Fibroblast of skin of left biceps (primary cell): ENCODE measurements around the gene ADAD2.
A peak's percentile ranks its signal among the peaks of the same experiment; 100 is the strongest.

Experiments
- DNase-seq, 2 experiments: peaks; one replicate each; pipeline ENCODE4 v3.0.0-alpha.2; 2013; ENCODE audit warnings: low read depth in 2 of 2

ADAD2 gene

DNA sequence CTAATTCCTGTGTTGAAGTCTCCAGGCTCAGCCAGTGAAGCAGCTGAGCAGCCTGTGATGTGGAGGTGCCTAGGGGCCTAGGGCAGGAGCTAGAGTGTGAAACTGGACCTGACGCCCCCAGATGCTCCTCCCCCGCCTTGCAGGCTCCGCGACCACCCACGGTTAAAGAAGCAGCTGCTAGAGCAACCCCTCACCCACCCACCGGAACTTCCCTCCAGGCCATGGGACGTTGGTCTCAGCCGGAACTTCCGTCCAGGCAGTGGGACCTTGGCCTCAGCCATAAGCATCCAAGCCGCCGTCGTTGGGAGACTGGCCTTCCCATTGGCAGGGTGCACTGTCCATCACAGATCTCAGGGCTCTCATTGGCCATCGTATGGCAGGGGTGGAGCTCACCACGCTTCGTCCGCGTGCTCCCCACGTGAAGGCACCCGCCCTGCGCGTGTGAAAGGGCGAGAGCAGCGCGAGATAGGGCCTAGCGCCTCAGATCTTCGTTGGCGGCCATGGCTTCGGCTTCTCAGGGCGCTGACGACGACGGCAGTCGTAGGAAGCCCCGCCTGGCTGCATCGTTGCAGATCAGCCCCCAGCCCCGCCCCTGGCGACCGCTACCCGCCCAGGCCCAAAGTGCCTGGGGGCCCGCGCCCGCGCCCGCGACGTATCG, at the start of gene ADAD2:
Gene ADAD2 (plus strand): TSS at position 427 of the 658 bp plus-strand sequence. CDS start 74 bp downstream, at position 501.
- no peak for DNase-seq

DNA sequence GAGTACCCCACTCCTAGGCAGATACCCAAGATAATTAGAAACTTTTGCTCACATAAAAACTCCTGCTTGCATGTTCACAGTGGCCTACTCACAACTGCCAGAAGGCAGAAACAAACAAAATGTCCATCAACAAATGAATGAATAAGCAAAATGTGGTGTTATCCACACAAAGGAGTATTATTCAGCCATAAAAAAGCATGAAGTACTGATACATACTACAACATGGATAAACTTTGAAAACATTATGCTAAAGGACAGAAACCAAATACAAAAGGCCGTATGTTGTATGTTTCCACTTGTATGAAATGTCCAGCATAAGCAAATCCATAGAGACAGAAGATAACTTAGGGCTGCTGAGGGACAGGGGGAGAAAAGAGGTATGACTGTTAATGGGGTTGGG, 47.9 kb upstream of the ADAD2 start:
- DNase-seq = no peak

DNA sequence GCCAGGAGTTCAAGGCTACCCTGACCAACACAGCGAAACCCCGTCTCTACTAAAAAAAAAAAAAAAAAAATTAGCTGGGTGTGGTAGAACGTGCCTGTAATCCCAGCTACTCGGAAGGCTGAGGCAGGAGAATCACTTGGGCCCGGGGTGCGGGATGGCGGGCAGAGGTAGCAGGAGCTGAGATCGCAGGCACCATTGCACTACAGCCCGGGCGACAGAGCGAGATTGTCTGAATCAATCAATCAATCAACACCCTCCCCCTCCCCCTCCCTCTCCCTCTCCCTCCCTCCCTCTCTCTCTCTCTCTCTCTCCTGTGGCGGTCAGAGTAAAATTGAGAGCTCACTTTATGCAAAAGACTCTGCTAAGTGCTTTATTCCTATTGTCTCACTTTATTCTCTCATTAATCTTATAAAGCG, 47.2 kb upstream of the ADAD2 start:
- no peak for DNase-seq

DNA sequence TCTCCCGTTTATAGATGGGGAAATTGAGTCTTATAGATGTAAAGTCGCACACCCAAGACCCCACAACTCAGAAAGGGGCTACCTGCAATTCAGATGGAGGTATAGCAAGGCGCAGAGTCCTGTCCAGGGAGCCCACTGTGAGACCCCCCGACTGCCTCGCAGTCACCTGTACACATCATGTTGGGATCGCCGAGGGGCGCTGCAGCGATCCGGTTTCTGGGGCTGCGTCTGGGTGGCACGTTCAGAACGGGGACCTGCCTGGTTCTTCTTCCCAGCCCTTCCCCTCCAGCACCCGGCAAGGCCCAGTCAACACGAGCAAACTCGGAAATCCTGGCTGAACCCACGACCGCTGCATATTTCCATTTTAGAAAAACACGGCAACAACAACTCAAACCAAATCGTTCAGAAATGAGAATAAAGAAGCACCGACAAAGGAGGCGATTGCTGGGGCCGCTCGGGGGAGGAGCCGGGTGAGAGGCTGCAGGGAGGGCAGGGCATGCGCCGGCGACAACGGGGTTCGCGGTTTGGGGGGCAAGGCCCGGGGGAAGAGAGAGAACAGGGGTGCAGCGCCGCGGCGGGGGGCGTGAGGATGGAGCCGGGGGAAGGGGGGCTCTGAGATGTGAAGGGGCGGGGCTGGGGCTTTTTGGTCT, 46.6 kb upstream of the ADAD2 start:
- no peak for DNase-seq

DNA sequence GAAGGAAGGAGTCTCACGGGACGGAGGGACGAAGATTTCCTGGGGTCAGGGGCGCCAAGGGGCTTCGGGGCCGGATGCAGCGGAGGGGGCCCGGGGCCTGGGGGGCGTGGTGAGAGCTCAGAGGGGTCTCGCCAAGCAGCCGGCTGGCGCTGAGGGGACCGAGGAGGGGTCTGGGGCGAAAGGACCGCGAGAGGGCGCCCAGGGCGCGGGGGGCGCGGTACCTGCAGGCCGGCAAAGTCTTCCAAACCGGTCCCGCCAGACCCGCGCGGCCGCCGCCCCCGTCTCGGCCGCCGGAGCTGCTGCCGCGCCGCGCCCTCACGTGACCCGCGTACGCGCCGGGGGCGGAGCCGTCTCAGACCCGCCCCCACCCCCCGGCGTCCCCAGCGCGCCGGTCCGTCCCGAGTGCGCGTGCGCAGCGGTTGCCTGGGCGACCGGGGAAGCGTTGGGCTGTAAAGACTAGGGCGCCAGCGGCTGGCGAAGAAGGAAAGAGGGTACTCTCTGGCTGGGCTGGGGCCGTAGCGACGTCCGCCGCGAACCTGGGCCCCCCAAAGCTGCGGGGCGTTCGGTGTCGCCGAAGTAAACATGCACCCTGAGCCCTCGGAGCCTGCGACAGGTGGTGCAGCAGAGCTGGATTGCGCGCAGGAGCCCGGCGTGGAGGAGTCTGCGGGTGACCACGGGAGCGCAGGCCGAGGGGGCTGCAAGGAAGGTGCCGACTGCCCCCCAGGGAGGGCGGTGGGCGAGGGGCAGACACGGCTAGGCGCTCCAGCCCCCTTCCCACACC, 45.9 kb upstream of the ADAD2 start, which contains the start of the genes DNAAF1 and HSDL1:
Gene DNAAF1 (plus strand): TSS at position 450 of the 781 bp plus-strand sequence. CDS start 133 bp downstream, at position 583.
Gene HSDL1 (minus strand): TSS at position 319 of the 781 bp plus-strand sequence. CDS start 13,856 bp downstream, outside the sequence.
- DNase-seq = peak; percentile 51

DNA sequence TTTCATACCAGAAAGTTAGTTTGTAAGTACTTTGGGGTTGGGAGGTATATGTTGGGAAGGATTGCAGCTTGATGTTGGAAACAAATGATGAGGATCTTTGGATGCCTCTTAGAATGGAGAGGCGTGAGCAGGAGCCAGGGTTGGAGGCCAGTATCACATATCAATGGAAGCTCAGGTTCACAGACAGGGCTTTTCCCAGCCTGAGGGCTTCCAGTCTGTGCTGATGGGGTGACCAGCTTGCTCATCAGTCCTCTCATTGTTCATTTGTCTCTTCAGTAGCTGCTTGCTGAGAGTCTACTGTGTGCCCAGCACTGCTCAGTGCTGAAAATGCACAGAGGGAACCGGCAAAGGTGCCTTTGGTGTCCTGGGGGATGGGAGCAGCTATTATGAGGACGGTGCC, 40.0 kb upstream of the ADAD2 start:
- DNase-seq = no peak

DNA sequence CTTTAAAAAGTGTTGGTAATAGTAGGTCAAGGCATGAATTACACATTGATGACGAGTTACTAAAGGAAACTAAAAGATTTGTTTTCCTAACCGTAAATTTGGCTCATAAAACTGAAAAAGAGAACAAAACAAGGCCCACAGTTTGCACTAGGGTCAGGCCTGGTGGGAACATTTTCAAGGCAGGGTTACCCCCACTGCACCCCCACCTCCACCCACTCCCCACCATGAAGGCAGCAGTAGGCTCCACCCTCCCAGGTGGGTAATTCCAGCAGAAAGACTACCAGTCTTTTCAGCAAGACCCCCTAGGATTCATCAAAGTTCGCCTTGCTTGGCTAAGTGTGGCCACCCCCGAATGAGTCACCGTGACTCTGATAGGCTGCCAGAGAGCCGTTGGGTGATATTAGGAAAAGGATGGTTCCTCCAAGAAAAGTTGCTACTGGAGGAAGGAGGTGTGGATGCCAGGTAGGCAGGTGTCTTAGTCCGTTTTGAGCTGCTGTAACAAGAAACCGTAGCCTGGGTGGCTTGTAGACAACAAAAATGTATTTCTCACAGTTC, 37.2 kb upstream of the ADAD2 start:
- no peak for DNase-seq

DNA sequence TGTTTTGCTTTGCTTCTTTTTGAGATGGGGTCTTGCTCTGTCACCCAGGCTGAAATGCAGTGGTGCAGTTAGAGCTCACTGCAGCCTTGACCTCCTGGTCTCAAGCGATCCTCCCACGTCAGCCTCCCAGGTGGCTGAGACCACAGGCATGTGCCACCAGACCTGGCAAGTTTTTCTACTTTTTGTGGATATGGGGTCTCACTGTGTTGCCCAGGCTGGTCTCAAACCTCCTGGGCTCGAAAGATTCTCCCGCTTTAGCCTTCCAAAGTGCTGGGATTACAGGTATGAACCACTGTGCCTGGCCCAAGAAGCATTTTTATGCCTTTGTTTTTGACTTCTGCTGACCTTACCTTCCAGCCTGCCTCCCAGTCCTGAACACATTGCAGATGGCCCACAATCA, 35.7 kb upstream of the ADAD2 start:
- DNase-seq = no peak

DNA sequence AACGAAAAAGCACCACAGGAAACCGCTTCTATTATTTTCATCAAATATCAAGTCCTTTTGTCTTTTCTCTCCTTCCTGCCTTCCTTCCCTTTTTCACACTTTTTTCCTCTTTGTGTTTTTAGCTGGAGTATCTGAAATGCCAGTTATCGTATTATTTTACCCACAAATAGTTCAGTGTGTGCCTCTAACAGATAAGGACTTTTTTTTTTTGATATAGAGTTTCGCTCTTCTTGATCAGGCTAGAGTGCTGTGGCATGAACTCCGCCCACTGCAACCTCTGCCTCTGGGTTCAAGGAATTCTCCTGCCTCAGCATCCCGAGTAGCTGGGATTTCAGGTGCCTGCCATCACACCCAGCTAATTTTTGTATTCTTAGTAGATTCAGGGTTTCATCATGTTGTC, 35.2 kb upstream of the ADAD2 start:
- no peak for DNase-seq

DNA sequence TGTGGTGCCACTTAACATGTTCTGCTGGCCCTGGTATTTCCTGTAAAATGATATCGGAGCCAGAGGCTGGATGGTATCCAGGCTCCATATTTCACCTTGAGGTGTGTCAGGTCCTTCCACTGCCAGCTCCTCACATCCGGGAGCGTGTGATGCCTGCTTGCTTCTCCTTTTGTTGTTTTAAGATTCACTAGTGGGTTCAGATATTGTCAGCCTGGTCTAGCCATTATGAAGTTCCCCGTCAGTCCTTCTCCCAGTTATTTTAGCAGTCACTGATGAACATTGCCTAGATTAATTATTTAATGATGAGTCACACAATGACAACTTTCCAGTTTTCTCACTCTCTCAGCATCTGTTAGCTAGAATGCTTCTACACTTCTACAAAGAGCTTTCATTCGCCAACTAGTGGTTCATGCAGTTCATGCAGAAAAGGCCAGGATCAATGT, 34.6 kb upstream of the ADAD2 start:
- no peak for DNase-seq

DNA sequence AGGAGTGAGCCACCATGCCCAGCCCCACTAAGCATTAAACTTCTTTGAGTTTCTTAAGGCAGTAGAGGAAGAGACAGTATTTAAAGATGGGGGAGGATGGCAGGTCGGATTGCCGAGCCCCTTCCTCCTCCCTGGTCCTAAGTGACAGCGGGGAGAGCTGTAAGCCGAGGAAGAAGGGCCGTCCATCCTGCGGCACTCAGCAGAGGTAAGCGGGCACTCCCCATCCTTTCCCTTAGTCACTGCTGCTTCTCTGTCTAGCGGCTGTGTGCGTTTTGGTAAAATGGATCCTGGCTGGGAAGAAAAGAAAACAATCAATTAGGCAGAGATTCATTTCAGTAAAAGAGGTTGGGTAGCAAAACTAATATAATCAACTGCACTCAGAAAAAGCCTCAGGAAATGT, 31.9 kb upstream of the ADAD2 start:
- DNase-seq = no peak

DNA sequence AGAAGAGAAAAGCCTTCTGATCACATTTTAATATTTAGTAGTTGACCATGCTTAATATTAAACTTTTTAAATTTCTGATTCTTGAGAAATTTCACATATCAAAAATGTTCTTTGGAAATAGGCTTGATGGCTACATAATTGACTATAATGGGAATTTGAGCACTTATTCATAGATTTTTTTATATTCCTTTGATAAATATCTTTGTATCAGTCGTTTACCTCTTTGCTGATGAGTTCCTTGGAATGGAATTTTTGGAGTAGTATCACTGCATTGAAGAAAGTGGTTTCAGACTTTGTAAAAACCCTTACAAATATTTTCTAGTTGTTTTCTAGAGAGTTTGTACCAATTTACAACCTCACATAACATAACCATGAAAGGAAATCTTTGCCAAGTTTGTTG, 31.2 kb upstream of the ADAD2 start:
- no peak for DNase-seq

DNA sequence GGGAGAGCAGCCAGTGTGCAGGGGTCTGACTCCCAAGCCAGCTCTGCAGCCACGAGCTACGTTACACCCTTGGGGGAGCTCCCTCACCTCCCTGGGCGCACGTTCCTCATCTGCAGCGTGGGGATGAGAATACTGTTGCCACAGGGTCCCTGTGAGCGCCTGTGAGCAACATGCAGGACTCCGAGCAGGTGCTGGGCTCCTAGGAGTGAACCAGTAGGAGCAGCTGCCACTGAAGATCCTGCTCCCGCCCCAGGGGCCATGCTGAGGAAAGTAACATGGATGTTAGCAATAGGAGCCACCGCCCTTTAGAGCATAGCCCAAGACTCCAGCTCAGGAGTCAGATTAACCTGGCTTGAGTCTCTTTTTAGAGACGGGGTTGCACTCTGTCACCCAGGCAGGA, 29.9 kb upstream of the ADAD2 start:
- DNase-seq = no peak

DNA sequence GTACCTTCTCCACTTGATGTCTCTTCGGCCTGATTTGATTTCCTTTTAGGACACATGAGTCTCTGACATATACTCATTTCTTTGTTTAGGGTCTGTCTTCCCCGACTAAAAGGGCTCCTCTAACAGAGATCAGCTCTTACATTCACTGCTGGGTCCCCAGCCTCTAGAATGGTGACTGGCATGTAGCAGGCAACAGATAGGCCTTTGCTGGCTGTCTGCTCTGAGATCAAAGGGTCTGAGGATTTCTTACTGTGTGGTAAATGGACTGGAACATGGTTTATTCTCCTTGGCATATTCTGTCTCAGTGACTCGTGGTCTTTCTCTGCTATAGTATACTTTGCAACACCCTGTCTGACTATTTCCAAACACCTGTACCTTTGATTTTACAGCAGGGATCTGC, 29.2 kb upstream of the ADAD2 start:
- DNase-seq = no peak

DNA sequence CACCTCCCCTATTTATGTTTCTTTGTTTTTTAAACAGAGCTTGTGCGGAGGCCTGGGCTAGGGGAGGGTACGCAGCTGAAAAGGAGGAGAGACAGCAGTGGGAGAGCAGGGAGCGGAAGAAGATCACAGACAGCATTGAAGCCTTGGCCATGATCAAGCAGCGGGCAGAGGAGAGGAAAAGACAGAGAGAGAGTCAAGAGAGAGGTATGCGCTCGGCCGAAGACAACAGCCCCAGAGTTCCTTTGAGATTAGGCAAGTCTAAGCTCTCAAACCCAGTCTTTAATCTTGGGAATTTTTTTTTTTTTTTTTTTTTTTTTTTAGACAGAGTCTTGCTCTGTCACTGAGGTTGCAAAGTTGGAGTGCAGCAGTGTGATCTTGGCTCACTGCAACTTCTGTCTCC, 25.2 kb upstream of the ADAD2 start:
- no peak for DNase-seq

DNA sequence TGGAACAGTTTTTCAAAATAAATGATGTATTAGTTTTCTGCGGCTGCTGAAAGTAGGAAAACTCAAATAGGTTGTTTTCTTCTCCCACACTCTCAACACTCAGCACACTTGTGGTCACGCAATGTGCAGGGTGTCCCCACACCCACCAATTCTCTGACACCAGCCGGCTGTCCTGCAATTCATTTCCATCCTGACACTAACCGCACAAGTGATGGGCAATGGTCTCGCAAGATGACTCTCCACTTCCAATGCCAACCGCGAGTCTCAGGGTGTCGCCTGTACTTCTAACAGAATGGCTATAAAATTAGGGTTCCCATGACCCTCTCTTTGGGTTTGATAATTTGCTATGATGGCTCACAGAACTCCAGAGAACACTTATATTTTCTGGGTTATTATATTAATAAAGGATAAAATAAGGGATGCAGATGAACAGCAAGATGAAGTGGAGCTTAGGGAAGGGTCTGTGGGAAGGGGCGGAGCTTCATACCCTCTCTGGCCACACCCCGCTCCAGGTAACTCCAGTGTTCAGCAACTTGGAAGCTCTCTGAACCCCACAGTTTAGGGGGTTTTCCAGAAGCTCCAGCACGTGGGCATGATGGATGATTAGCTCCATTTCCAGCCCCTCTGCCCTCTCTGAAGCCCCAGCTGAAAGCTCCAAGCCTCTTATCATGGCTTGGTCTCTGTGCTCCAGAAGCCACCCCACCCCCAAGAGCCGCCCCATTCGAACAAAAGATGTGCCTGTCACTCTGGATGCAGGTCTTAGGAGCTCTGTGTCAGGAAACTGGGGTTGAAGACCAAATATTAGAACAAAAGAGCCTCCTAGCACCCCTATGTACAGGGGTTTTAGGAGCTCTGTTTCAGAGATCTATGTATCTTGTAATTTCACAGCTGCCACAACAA, 23.9 kb upstream of the ADAD2 start:
- no peak for DNase-seq

DNA sequence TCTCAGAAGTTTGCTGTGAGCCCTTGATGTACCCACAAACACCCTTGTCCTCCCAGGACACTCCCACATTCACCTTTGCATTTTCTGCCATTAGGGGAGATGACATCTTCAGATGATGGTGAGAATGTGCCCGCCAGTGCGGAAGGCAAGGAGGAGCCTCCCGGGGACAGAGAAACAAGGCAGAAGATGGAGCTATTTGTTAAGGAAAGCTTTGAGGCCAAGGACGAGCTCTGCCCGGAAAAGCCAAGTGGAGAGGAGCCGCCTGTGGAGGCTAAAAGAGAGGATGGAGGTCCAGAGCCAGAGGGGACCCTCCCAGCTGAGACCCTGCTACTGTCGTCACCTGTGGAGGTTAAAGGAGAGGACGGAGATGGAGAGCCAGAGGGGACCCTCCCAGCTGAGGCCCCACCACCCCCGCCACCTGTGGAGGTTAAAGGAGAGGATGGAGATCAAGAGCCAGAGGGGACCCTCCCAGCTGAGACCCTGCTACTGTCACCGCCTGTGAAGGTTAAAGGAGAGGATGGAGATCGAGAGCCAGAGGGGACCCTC, 21.1 kb upstream of the ADAD2 start:
- DNase-seq = no peak

DNA sequence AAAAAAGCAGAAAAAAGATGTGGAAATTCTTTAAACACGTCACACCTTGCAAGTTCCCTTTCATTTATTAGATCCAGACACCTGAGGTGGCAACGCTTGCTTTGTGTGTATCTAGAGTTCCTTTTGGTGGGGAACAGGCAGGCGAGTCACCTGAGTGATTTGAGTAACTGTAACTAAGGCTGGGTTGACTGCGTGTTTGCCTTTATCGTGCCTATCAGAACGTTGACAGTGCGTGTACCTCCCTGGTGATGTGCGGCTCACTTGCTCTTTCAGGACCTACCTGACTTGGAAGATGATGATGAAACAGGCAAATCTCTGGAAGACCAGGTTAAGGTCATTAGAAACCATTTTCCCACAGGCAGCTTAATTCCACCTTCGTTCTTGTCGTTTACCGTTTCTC, 16.6 kb upstream of the ADAD2 start:
- no peak for DNase-seq

DNA sequence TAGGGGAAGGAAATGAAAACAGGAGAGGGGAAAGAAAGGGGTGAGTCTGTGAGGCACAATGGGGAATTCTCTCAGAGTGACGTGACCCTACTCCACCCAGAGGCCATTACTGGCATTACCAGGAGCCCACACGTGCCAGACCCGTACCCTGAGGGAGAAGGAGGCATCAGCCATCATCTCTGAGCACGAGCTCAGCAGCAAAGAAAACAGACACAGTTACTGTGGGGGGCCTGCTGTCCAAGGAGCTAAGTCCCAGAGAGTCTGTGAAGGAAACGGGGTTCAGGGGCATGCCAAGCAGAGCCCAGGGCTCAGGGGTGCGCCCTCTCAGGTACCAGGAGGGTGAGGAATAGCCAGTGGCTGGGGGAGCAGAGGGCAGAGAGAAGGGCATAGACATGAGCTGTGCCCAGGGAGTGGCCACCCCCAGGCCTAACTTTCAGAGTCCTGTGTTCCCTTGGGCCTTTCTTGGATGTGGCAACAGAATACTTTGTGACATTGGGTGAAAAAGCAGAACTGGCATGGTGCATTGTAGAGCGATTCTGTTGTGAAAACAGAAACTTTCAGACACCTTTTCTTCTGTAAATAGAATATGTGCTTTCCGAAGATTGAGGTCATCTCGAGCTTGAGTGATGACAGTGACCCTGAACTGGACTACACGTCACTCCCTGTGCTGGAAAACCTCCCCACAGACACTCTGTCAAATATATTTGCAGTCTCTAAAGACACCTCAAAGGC, 15.4 kb upstream of the ADAD2 start:
- DNase-seq = no peak
